KMS-11 (cell line): ENCODE data around the gene HMG20A.

Experiments
- H2AFZ ChIP-seq: fragments of 200-600 bp; sonication (generic); 2 replicates; pipeline ENCODE4 v1.6.1; 2016; ENCODE audit warnings: antibody characterized with exemption, mixed run types, low read depth
- H3K27ac ChIP-seq: fragments of 200-600 bp; sonication (generic); 2 replicates; pipeline ENCODE4 v1.6.1; 2016; ENCODE audit warnings: mild to moderate bottlenecking, mixed run types
- H3K27me3 ChIP-seq: fragments of 200-600 bp; sonication (generic); 2 replicates; pipeline ENCODE4 v1.6.1; 2017; ENCODE audit warnings: mild to moderate bottlenecking, low read depth, mixed run types, moderate library complexity; ENCODE audit not compliant: insufficient read depth
- H3K36me3 ChIP-seq: fragments of 200-600 bp; sonication (generic); 2 replicates; pipeline ENCODE4 v1.6.1; 2017; ENCODE audit warnings: mild to moderate bottlenecking, mixed run types; ENCODE audit not compliant: insufficient read depth
- H3K4me1 ChIP-seq: fragments of 200-600 bp; sonication (generic); 2 replicates; pipeline ENCODE4 v1.6.1; 2016; ENCODE audit warnings: mild to moderate bottlenecking, low read depth, mixed run types; ENCODE audit not compliant: poor library complexity, severe bottlenecking
- H3K4me2 ChIP-seq: fragments of 200-600 bp; sonication (generic); 2 replicates; pipeline ENCODE4 v1.7.0; 2016; ENCODE audit warnings: mild to moderate bottlenecking, mixed run types
- H3K4me3 ChIP-seq: fragments of 200-600 bp; sonication (generic); IDR thresholded peaks from 2 replicates; pipeline ENCODE4 v1.6.1; 2017; ENCODE audit warnings: low read depth, low read length, mixed read lengths; ENCODE audit not compliant: insufficient read depth
- H3K79me2 ChIP-seq: fragments of 200-600 bp; sonication (generic); 2 replicates; pipeline ENCODE4 v1.6.1; 2016; ENCODE audit warnings: low read depth, mixed run types; ENCODE audit not compliant: insufficient read depth
- H3K9ac ChIP-seq: fragments of 200-600 bp; sonication (generic); 2 replicates; pipeline ENCODE4 v1.6.1; 2016; ENCODE audit warnings: mild to moderate bottlenecking, mixed run types
- H4K20me1 ChIP-seq: fragments of 200-600 bp; sonication (generic); 2 replicates; pipeline ENCODE4 v1.6.1; 2016; ENCODE audit warnings: mild to moderate bottlenecking, mixed run types; ENCODE audit not compliant: insufficient read depth
- CTCF ChIP-seq: fragments of 200-600 bp; sonication (generic); conservative IDR thresholded peaks from 2 replicates; pipeline ENCODE4 v1.6.1; 2017; ENCODE audit warnings: low read depth, mild to moderate bottlenecking, antibody characterized with exemption, low read length, moderate library complexity, mixed read lengths

HMG20A gene

GRCh38 chr15:77386626-77387025 lies 34.1 kb upstream of the HMG20A start:
- no peak overlapping the region for H3K27ac ChIP-seq
- no peak for TF ChIP-seq CTCF
- no peaks in the 10 kb centered on the region for H3K27me3 ChIP-seq
- H3K4me1 ChIP-seq, result no peaks in the 10 kb centered on the region
- no peaks in the 10 kb centered on the region for H3K79me2 ChIP-seq
- no peak overlapping the region for H3K9ac ChIP-seq
- H2AFZ ChIP-seq, result no peak overlapping the region
- H4K20me1 ChIP-seq, result no peaks in the 10 kb centered on the region
- H3K4me2 ChIP-seq, result no peak overlapping the region
- no peaks in the 10 kb centered on the region for H3K36me3 ChIP-seq
- H3K4me3 ChIP-seq, result no peak overlapping the region

- Histone ChIP-seq H3K4me2 (no peak overlapping the region), H3K79me2 (no peaks in the 10 kb centered on the region), H3K36me3 (no peaks in the 10 kb centered on the region), H4K20me1 (no peaks in the 10 kb centered on the region), H2AFZ (no peak overlapping the region), H3K9ac (no peak overlapping the region), H3K27ac (no peak overlapping the region), H3K4me1 (no peaks in the 10 kb centered on the region), H3K4me3 (no peak overlapping the region), H3K27me3 (no peaks in the 10 kb centered on the region)
- no peak for TF ChIP-seq CTCF
Observed at GRCh38 chr15:77387365-77388105, 33.2 kb upstream of the HMG20A start.

- no peak for TF ChIP-seq CTCF
- Histone ChIP-seq H3K27me3 (no peaks in the 10 kb centered on the region), H3K36me3 (no peaks in the 10 kb centered on the region), H3K9ac (no peak overlapping the region), H3K4me1 (no peaks in the 10 kb centered on the region), H3K4me2 (no peak overlapping the region), H3K27ac (no peak overlapping the region), H4K20me1 (no peaks in the 10 kb centered on the region), H3K4me3 (no peak overlapping the region), H2AFZ (no peak overlapping the region), H3K79me2 (no peaks in the 10 kb centered on the region)
Observed at GRCh38 chr15:77391372-77391951, 29.2 kb upstream of the HMG20A start.

- H2AFZ ChIP-seq, result no peak overlapping the region
- no peak overlapping the region for H3K9ac ChIP-seq
- H3K4me1 ChIP-seq, result no peaks in the 10 kb centered on the region
- no peak for TF ChIP-seq CTCF
- no peak overlapping the region for H3K27ac ChIP-seq
- no peaks in the 10 kb centered on the region for H4K20me1 ChIP-seq
- no peak overlapping the region for H3K4me3 ChIP-seq
- H3K4me2 ChIP-seq, result no peak overlapping the region
- no peaks in the 10 kb centered on the region for H3K27me3 ChIP-seq
- H3K36me3 ChIP-seq, result no peaks in the 10 kb centered on the region
- H3K79me2 ChIP-seq, result no peaks in the 10 kb centered on the region
Observed at GRCh38 chr15:77392762-77393470, 27.8 kb upstream of the HMG20A start.
